Naive thymus-derived CD4-positive, alpha-beta T cell (primary cell): ENCODE results near the gene PDGFC. TPM values are rescaled to one million over a fixed set of nuclear protein-coding genes. Genes with fewer than 3 reads are reported as not detected.

ENCODE experiments used
- ATAC-seq: fragments of 150-1000 bp; cut with Tn5 transposase; 2 replicates; pipeline ENCODE4 v1.10.0; 2021; ENCODE audit warnings: mild to moderate bottlenecking, moderate library complexity
- CTCF ChIA-PET: fragments of 350-600 bp; sonication (Branson Sonifier 250); formaldehyde crosslinking; loops from one replicate; lab custom pipeline; 2021; ENCODE audit warnings: antibody characterized with exemption; lab: Charles Lee
- POLR2A ChIA-PET: fragments of 350-600 bp; sonication (Branson Sonifier 250); formaldehyde crosslinking; loops from one replicate; lab custom pipeline; 2021; ENCODE audit warnings: antibody characterized with exemption, inconsistent platforms; lab: Charles Lee
- DNase-seq, 9 donors: peaks; one replicate each; pipeline versions ENCODE4 v3.0.0 to v3.0.0-alpha.2; 2020 to 2022; ENCODE audit warnings: mixed read lengths in 1 of 9
- H3K27ac ChIP-seq: one replicate; pipeline ENCODE4 v1.7.0; 2013; ENCODE audit warnings: mild to moderate bottlenecking, low read depth, low read length, moderate library complexity
- H3K27me3 ChIP-seq, 2 donors: one replicate each; pipeline ENCODE4 v1.7.0; 2013; ENCODE audit warnings: low read length in 2 of 2, mild to moderate bottlenecking in 2 of 2, moderate library complexity in 2 of 2; ENCODE audit not compliant: control insufficient read depth in 2 of 2, insufficient read depth in 2 of 2
- H3K36me3 ChIP-seq, 3 experiments: 1 replicate in 2 of 3; 2 replicates in 1 of 3; pipeline ENCODE4 v1.7.0; 2013; ENCODE audit warnings: low read length in 3 of 3, mild to moderate bottlenecking in 3 of 3, moderate library complexity in 1 of 3; ENCODE audit not compliant: insufficient read depth in 3 of 3, control insufficient read depth in 2 of 3
- H3K4me1 ChIP-seq, 2 donors: one replicate each; pipeline ENCODE4 v1.7.0; 2013; ENCODE audit warnings: low read length in 2 of 2, mild to moderate bottlenecking in 2 of 2, moderate library complexity in 1 of 2; ENCODE audit not compliant: control insufficient read depth in 2 of 2, insufficient read depth in 2 of 2
- H3K4me3 ChIP-seq: 2 replicates; pipeline ENCODE4 v1.7.0; 2013; ENCODE audit warnings: mild to moderate bottlenecking, low read length
- H3K9me3 ChIP-seq, 3 experiments: 1 replicate in 2 of 3; 2 replicates in 1 of 3; pipeline ENCODE4 v1.7.0; 2013; ENCODE audit warnings: low read length in 3 of 3; ENCODE audit not compliant: control insufficient read depth in 2 of 3
- H3K27ac Mint-ChIP-seq, 9 donors: one replicate each; pipeline ENCODE4 v1.8.0; 2020 to 2022; ENCODE audit warnings: mixed read lengths in 9 of 9, mild to moderate bottlenecking in 8 of 9, moderate library complexity in 5 of 9, inconsistent platforms in 2 of 9
- H3K27me3 Mint-ChIP-seq, 5 donors: one replicate each; pipeline ENCODE4 v1.8.0; 2021 to 2022; ENCODE audit warnings: mixed read lengths in 5 of 5, mild to moderate bottlenecking in 1 of 5
- H3K36me3 Mint-ChIP-seq, 5 donors: one replicate each; pipeline ENCODE4 v1.8.0; 2020 to 2022; ENCODE audit warnings: mixed read lengths in 5 of 5, mild to moderate bottlenecking in 3 of 5, inconsistent platforms in 1 of 5
- H3K4me1 Mint-ChIP-seq, 7 donors: one replicate each; pipeline ENCODE4 v1.8.0; 2020 to 2022; ENCODE audit warnings: mixed read lengths in 7 of 7, mild to moderate bottlenecking in 3 of 7, inconsistent platforms in 1 of 7
- H3K4me3 Mint-ChIP-seq, 10 donors: one replicate each; pipeline ENCODE4 v1.8.0; 2020 to 2022; ENCODE audit warnings: mild to moderate bottlenecking in 10 of 10, mixed read lengths in 10 of 10, moderate library complexity in 6 of 10, inconsistent platforms in 2 of 10
- H3K9me3 Mint-ChIP-seq, 11 donors: one replicate each; pipeline ENCODE4 v1.8.0; 2020 to 2022; ENCODE audit warnings: mixed read lengths in 11 of 11, mild to moderate bottlenecking in 4 of 11, inconsistent platforms in 1 of 11, moderate library complexity in 1 of 11
- intact Hi-C, 2 donors: fragments of 100-400 bp; cut with micrococcal nuclease; formaldehyde crosslinking; loops; one replicate each; pipeline ENCODE4 v1.15.1; 2023
- polyA plus RNA-seq, 2 donors: library from polyadenylated mRNA; unstranded; fragments of 300-500 nt; fragmentation: Illumina TruSeq; gene quantifications; one replicate each; pipeline ENCODE4 v1.2.3, GENCODE V29; 2021
- total RNA-seq, 6 experiments: library from RNA in 5 of 6; stranded (reverse) in 5 of 6; gene quantifications; 1 replicate in 5 of 6; 2 replicates in 1 of 6; pipeline ENCODE4 v1.2.3 and lab custom pipeline; 2021 to 2026

PDGFC gene
- total and polyA plus RNA-seq, 7 experiments from 2014 or later: 0.19 to 2.0 (median 1.2) TPM; not detected in 4

GRCh38 chr4:156962058-156962358 is 9.6 kb downstream of the PDGFC start:
- Histone ChIP-seq H3K36me3 (no peaks in the 10 kb centered on the region), H3K27ac (no peak overlapping the region), H3K9me3 (no peaks in the 10 kb centered on the region), H3K4me1 (no peaks in the 10 kb centered on the region), H3K27me3 (no peaks in the 10 kb centered on the region), H3K4me3 (no peak overlapping the region)
- Mint-ChIP-seq H3K27me3 (peaks cover 0 to 23% (median 6%) of the 10 kb centered on the region in 5 donors), H3K9me3 (peaks cover 0 to 20% (median 2%) of the 10 kb centered on the region in 11 donors), H3K27ac (no peak overlapping the region), H3K36me3 (no peaks in the 10 kb centered on the region), H3K4me1 (peaks cover 0 to 2% (median 0%) of the 10 kb centered on the region in 7 donors), H3K4me3 (no peak overlapping the region)
- intact Hi-C loops: loop anchor here in 1 of 2 donors (10.0 kb wide), 1 partner anchor 1157 kb away; no protein-coding TSS in a partner anchor
- ATAC-seq (no peak), DNase-seq (no peak)
- ChIA-PET CTCF (no interaction called here), POLR2A (no interaction called here)

- Histone ChIP-seq H3K9me3 (no peaks in the 10 kb centered on the region), H3K27ac (no peak overlapping the region), H3K27me3 (no peaks in the 10 kb centered on the region), H3K36me3 (no peaks in the 10 kb centered on the region), H3K4me3 (no peak overlapping the region), H3K4me1 (no peaks in the 10 kb centered on the region)
- Mint-ChIP-seq H3K27ac (no peak overlapping the region), H3K9me3 (peaks cover 0 to 19% (median 0%) of the 10 kb centered on the region in 11 donors), H3K4me3 (no peak overlapping the region), H3K27me3 (peaks cover 0 to 18% (median under 1%) of the 10 kb centered on the region in 5 donors), H3K4me1 (peaks cover 0 to 2% (median 0%) of the 10 kb centered on the region in 7 donors), H3K36me3 (no peaks in the 10 kb centered on the region)
- ATAC-seq (no peak), DNase-seq (no peak)
- ChIA-PET POLR2A (no interaction called here), CTCF (no interaction called here)
- intact Hi-C loops: loop anchor here in 1 of 2 donors (10.0 kb wide), 1 partner anchor 1157 kb away; no protein-coding TSS in a partner anchor
These were observed 10.2 kb downstream of the PDGFC start for GRCh38 chr4:156961196-156962057.

GRCh38 chr4:156959298-156959702 is 12.3 kb downstream of the PDGFC start:
- H3K9me3 Mint-ChIP-seq: peaks cover 0 to 19% (median 2%) of the 10 kb centered on the region in 11 donors
- intact Hi-C loops: no loop called here
- H3K36me3 Mint-ChIP-seq: no peaks in the 10 kb centered on the region
- ChIA-PET CTCF (no interaction called here), POLR2A (no interaction called here)
- Histone ChIP-seq H3K4me3 (no peak overlapping the region), H3K36me3 (no peaks in the 10 kb centered on the region), H3K27me3 (no peaks in the 10 kb centered on the region), H3K4me1 (no peaks in the 10 kb centered on the region), H3K9me3 (no peaks in the 10 kb centered on the region), H3K27ac (no peak overlapping the region)
- no peak overlapping the region for H3K27ac Mint-ChIP-seq
- H3K4me1 Mint-ChIP-seq: peaks cover 0 to 2% (median 0%) of the 10 kb centered on the region in 7 donors
- no peak overlapping the region for H3K4me3 Mint-ChIP-seq
- ATAC-seq (no peak), DNase-seq (no peak)
- H3K27me3 Mint-ChIP-seq: peaks cover 0 to 11% (median 0%) of the 10 kb centered on the region in 5 donors

- no peak for ATAC-seq
- Histone ChIP-seq H3K27ac (no peak overlapping the region), H3K9me3 (no peaks in the 10 kb centered on the region), H3K36me3 (no peaks in the 10 kb centered on the region), H3K27me3 (no peaks in the 10 kb centered on the region), H3K4me1 (no peaks in the 10 kb centered on the region), H3K4me3 (no peak overlapping the region)
- no peak for DNase-seq
- Mint-ChIP-seq H3K4me1 (peaks cover 0 to 2% (median 0%) of the 10 kb centered on the region in 7 donors), H3K27me3 (peaks cover 0 to 10% (median 0%) of the 10 kb centered on the region in 5 donors), H3K4me3 (no peak overlapping the region), H3K9me3 (peaks cover 0 to 19% (median 2%) of the 10 kb centered on the region in 11 donors), H3K27ac (no peak overlapping the region), H3K36me3 (no peaks in the 10 kb centered on the region)
- POLR2A ChIA-PET: no interaction called here
- CTCF ChIA-PET: no interaction called here
- intact Hi-C loops: no loop called here
These were observed 13.1 kb downstream of the PDGFC start for GRCh38 chr4:156958276-156959074.

DNA sequence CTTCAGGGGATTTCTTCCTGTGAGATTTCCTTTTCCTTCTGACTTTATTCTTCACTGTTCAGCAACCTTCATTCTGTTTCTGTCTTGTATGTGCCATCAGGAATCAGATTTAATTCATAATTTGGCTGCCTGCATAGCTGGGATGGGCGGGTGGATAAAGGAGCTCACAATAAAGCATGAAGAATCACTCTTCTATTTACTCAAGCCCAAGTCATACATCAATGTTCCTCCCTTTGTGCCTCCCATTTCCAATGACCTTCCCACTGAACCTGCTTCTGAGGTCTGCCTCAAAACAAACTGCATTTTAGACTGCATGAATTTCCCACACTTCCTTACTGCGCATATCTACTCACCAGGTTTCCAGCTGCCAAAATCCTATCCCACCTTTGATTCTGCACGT is 14.0 kb downstream of the PDGFC start:
- H3K4me3 Mint-ChIP-seq: no peak overlapping the region
- ChIA-PET POLR2A (no interaction called here), CTCF (no interaction called here)
- Histone ChIP-seq H3K4me3 (no peak overlapping the region), H3K27ac (no peak overlapping the region), H3K9me3 (no peaks in the 10 kb centered on the region), H3K27me3 (no peaks in the 10 kb centered on the region), H3K36me3 (no peaks in the 10 kb centered on the region), H3K4me1 (no peaks in the 10 kb centered on the region)
- H3K4me1 Mint-ChIP-seq: peaks cover 0 to 2% (median 0%) of the 10 kb centered on the region in 7 donors
- no peaks in the 10 kb centered on the region for H3K36me3 Mint-ChIP-seq
- peaks cover 0 to 19% (median 2%) of the 10 kb centered on the region in 11 donors for H3K9me3 Mint-ChIP-seq
- H3K27ac Mint-ChIP-seq: no peak overlapping the region
- DNase-seq: no peak
- ATAC-seq: no peak
- intact Hi-C loops: no loop called here
- peaks cover 0 to 5% (median 0%) of the 10 kb centered on the region in 5 donors for H3K27me3 Mint-ChIP-seq

DNA sequence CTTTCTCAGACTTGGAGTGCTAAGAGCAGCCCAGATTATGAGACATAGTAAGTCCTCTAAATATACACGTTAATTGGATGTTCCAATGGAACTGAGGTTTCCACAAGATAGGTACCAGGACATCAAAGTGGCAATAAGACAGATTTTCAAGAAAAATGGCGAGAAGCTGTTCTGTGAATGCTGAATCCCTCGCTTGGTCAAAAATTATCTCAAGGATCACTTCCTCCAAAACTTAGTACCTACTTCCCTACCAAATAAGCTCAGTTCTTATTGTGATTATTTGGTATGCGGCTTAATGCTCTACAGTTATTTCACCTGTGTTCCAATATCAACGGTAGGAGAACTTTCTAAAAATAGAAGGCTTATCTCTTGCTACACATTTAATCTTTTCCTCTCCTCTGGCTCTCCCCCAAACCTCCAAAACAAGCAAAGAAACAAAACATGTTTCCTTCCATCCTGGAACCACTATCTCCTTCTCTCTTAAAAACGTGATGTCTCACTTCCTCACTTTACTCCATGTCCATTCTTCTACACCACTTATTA is 14.7 kb downstream of the PDGFC start:
- Mint-ChIP-seq H3K4me1 (no peaks in the 10 kb centered on the region), H3K36me3 (no peaks in the 10 kb centered on the region), H3K27me3 (peaks cover 0 to under 1% (median 0%) of the 10 kb centered on the region in 5 donors), H3K4me3 (no peak overlapping the region), H3K27ac (no peak overlapping the region), H3K9me3 (peaks cover 0 to 14% (median 2%) of the 10 kb centered on the region in 11 donors)
- CTCF ChIA-PET: no interaction called here
- Histone ChIP-seq H3K27ac (no peak overlapping the region), H3K27me3 (no peaks in the 10 kb centered on the region), H3K36me3 (no peaks in the 10 kb centered on the region), H3K4me3 (no peak overlapping the region), H3K4me1 (no peaks in the 10 kb centered on the region), H3K9me3 (no peaks in the 10 kb centered on the region)
- no peak for ATAC-seq
- intact Hi-C loops: no loop called here
- DNase-seq: no peak
- POLR2A ChIA-PET: no interaction called here
